Heart right ventricle (tissue), 16 donors: ENCODE data around the gene UTP15. TPM values are rescaled to one million over a fixed set of nuclear protein-coding genes. Genes with fewer than 3 reads are reported as not detected.
A peak's percentile ranks its signal among the peaks of the same experiment; 100 is the strongest.

ENCODE experiments used
- ATAC-seq, 8 donors: fragments of 200-7000 bp; cut with Tn5 transposase; one replicate each; pipeline ENCODE4 v1.9.1; 2020; ENCODE audit warnings: mild to moderate bottlenecking in 8 of 8, moderate library complexity in 8 of 8, moderate number of reproducible peaks in 1 of 8
- DNase-seq, 2 donors: peaks; one replicate each; pipeline ENCODE4 v3.0.0-alpha.2; 2020
- H3K27ac ChIP-seq, 10 donors: fragments of 200-600 bp; sonication (generic) in 2 of 10; one replicate each; pipeline versions ENCODE4 v1.5.0 to v1.8.0; 2020 to 2022; ENCODE audit warnings: mild to moderate bottlenecking in 3 of 10
- H3K27me3 ChIP-seq, 7 donors: fragments of 200-600 bp; one replicate each; pipeline ENCODE4 v1.8.0; 2021 to 2022; ENCODE audit warnings: mild to moderate bottlenecking in 2 of 7
- H3K36me3 ChIP-seq, 9 donors: fragments of 200-600 bp; sonication (generic) in 1 of 9; one replicate each; pipeline versions ENCODE4 v1.5.0 to v1.8.0; 2020 to 2022; ENCODE audit warnings: mild to moderate bottlenecking in 2 of 9
- H3K4me1 ChIP-seq, 9 donors: fragments of 200-600 bp; sonication (generic) in 1 of 9; one replicate each; pipeline versions ENCODE4 v1.5.0 to v1.8.0; 2020 to 2022; ENCODE audit warnings: mild to moderate bottlenecking in 4 of 9
- H3K4me3 ChIP-seq, 10 donors: fragments of 200-600 bp; sonication (generic) in 2 of 10; one replicate each; pipeline versions ENCODE4 v1.5.0 to v1.8.0; 2020 to 2022; ENCODE audit warnings: mild to moderate bottlenecking in 7 of 10, moderate library complexity in 2 of 10
- H3K9me3 ChIP-seq, 11 donors: fragments of 200-600 bp in 10 of 11; sonication (generic) in 2 of 11; one replicate each; pipeline versions ENCODE4 v1.5.0 to v1.8.0; 2013 to 2022; ENCODE audit warnings: mild to moderate bottlenecking in 2 of 11, control low read depth in 1 of 11, moderate library complexity in 1 of 11
- CTCF ChIP-seq, 9 donors: fragments of 200-600 bp; sonication (generic) in 2 of 9; IDR thresholded peaks; one replicate each; pipeline versions ENCODE4 v1.5.0 to v1.8.0; 2021 to 2022; ENCODE audit warnings: antibody characterized with exemption in 9 of 9, mild to moderate bottlenecking in 5 of 9, moderate library complexity in 1 of 9
- WGBS, 2 donors: extraction: QIAGEN DNeasy Blood & Tissue Kit; methylation state at CpG; one replicate each; pipeline ENCODE4 v1.1.7; 2013; ENCODE audit warnings: inconsistent platforms in 1 of 2; 5-methylcytosine and 5-hydroxymethylcytosine counted together
- intact Hi-C, 10 donors: fragments of 100-400 bp; cut with DNase I; formaldehyde crosslinking; loops; one replicate each; pipeline versions ENCODE4 v1.11.1 to v1.14.2; 2022
- polyA plus RNA-seq, 2 donors: library from polyadenylated mRNA; stranded (reverse); fragments of 200-250 nt; gene quantifications; one replicate each; pipeline ENCODE4 v1.2.3, GENCODE V29; 2013
- total RNA-seq, 10 donors: library from RNA; stranded (reverse); fragmentation: NEBNext Ultra II Directional in 3 of 10; extraction: Animal tissue kit (Norgen Biotek cat#: 25700) in 3 of 10; gene quantifications; one replicate each; pipeline versions ENCODE4 v1.2.1 to v1.2.4, GENCODE V29; 2021 to 2023
- donor health status: Arrhythmogenic right ventricular cardiomyopathy.
- donor health status: ischemic (EF 13 %, LVEDD 7.1; RV severe dilation, severe dysfunction).
- donor health status: healthy with polysubstance abuse.
- donor health status: DM: no; HTN: yes; CAD: no.
- donor health status: DM: no; HTN: no; CAD: no.
- donor health status: ischemic (EF 25% LVEDD 6.9; RV normal size, moderate dysfunction).
- donor health status: ischemic (EF 25% LVEDD 5.7; RV mildly dilated, moderate dysfunction).
- donor health status: healthy.
- donor health status: DM: yes; HTN: yes; CAD: no.
- donor health status: Ischemic cardiomyopathy.
- donor health status: ischemic (EF 35%, LVEDD 5.7; RV mildly dilated, moderate dysfunction).
- donor health status: nonischemic (EF 11% LVEDD 7.7; RV severe dilation, severe dysfunction).
- donor health status: DM: yes; HTN: yes; CAD: no.
- donor health status: PGD.
- donor health status: ischemic (EF 29% LVEDD 5.4; RV normal size, mild dysfunction).
- donor health status: nonischemic (EF 23%, LVEDD 6.1; RV moderate dilation, normal function).

UTP15 gene
- total and polyA plus RNA-seq, 12 donors = 2.6 to 15.0 (median 10.2) TPM

DNA sequence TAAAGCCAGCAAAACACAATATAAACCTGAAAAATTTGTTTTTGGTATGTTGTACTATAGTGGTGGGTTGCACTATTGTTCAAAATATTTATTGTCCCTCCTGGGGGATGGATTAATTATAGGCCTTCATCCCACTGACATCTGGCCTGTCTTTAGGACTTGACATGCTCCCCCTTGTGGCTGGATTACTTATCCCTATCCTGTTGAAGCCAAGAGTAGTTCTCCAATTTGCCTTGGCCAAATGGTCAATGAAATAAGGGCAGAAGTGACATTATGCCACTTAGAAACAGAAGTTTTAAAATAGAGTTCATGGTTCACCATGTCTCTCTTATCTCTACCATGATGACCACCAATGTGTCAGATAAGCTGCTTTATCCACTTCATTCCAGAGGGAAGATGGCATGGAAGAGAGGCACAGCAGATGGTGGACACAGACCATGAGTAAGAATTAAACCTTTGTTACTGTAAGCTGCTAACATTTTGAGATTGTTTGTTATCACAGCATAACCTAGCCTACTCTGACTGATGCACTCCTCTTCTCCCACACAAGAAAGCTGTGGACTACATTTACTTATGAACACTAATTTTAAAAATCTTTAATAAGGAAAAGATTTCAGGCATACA lies 31.3 kb downstream of the UTP15 start:
- DNase-seq (no peak), ATAC-seq (no peak)
- Histone ChIP-seq H3K36me3 (no peaks in the 10 kb centered on the region), H3K27ac (no peak overlapping the region), H3K9me3 (peaks cover 0 to 10% (median 9%) of the 10 kb centered on the region in 11 donors), H3K4me3 (no peak overlapping the region), H3K27me3 (no peaks in the 10 kb centered on the region), H3K4me1 (no peaks in the 10 kb centered on the region)
- peak in 7 of 9 donors; percentile 33 to 67 (median 43) for TF ChIP-seq CTCF (IDR thresholded peaks at IDR 0.05)
- intact Hi-C loops = loop anchor here in 3 of 10 donors (10.0 kb wide), 2 partner anchors 1048 to 1058 kb away; partner anchors contain the start of gene ENC1 (in 2 of the 3)

GRCh38 chr5:73599380-73599779 lies 33.8 kb downstream of the UTP15 start:
- Histone ChIP-seq H3K9me3 (peaks cover 0 to 19% (median 9%) of the 10 kb centered on the region in 11 donors), H3K4me3 (no peak overlapping the region), H3K36me3 (no peaks in the 10 kb centered on the region), H3K27me3 (no peaks in the 10 kb centered on the region), H3K27ac (no peak overlapping the region), H3K4me1 (no peaks in the 10 kb centered on the region)
- 76 to 86% methylated on average over 3 of the region's 3 CpGs for WGBS, 2 donors
- DNase-seq = no peak
- TF ChIP-seq CTCF (IDR thresholded peaks at IDR 0.05) = no peak
- intact Hi-C loops = loop anchor here in 3 of 10 donors (10.0 kb wide), 2 partner anchors 1045 to 1055 kb away; partner anchors contain the start of gene ENC1 (in 2 of the 3)
- no peak for ATAC-seq

GRCh38 chr5:73603998-73604397 lies 38.5 kb downstream of the UTP15 start:
- H3K4me1 ChIP-seq = peaks cover 0 to 11% (median 0%) of the 10 kb centered on the region in 9 donors
- H3K9me3 ChIP-seq = peaks cover 0 to 19% (median 9%) of the 10 kb centered on the region in 11 donors
- WGBS, 2 donors = 87 to 90% methylated on average over 5 of the region's 5 CpGs
- no peak overlapping the region for H3K27ac ChIP-seq
- intact Hi-C loops = no loop called here
- no peaks in the 10 kb centered on the region for H3K27me3 ChIP-seq
- DNase-seq = no peak
- ATAC-seq = no peak
- H3K4me3 ChIP-seq = no peak overlapping the region
- H3K36me3 ChIP-seq = no peaks in the 10 kb centered on the region
- no peak for TF ChIP-seq CTCF (IDR thresholded peaks at IDR 0.05)

GRCh38 chr5:73605223-73606087 lies 39.9 kb downstream of the UTP15 start:
- H3K27me3 ChIP-seq = no peaks in the 10 kb centered on the region
- peaks cover 0 to 19% (median 9%) of the 10 kb centered on the region in 11 donors for H3K9me3 ChIP-seq
- H3K4me3 ChIP-seq = no peak overlapping the region
- H3K36me3 ChIP-seq = no peaks in the 10 kb centered on the region
- intact Hi-C loops = no loop called here
- H3K4me1 ChIP-seq = peaks cover 0 to 11% (median 0%) of the 10 kb centered on the region in 9 donors
- no peak for TF ChIP-seq CTCF (IDR thresholded peaks at IDR 0.05)
- H3K27ac ChIP-seq = peak overlapping the region in 1 of 10 donors; percentile 37
- DNase-seq (no peak), ATAC-seq (peak in 1 of 8 donors; percentile 48)
- 70 to 77% methylated on average over 8 of the region's 8 CpGs for WGBS, 2 donors
